Activated CD4-positive, CD25-positive, alpha-beta regulatory T cell treated with anti-CD3 and anti-CD28 coated beads, Interleukin-2, amount 50 U/mL, for 24 hours (primary cell): ENCODE results near the gene CRTAC1.
A peak's percentile ranks its signal among the peaks of the same experiment; 100 is the strongest.

Experiments used
- ATAC-seq, 2 donors: fragments of 150-1000 bp; cut with Tn5 transposase; one replicate each; pipeline ENCODE4 v1.10.0; 2021; ENCODE audit warnings: mild to moderate bottlenecking in 1 of 2, moderate library complexity in 1 of 2

Gene CRTAC1

GRCh38 chr10:97895084-97895483 is 135.3 kb downstream of the CRTAC1 start:
- no peak for ATAC-seq

GRCh38 chr10:97894092-97894491 is 136.3 kb downstream of the CRTAC1 start:
- ATAC-seq, result no peak

GRCh38 chr10:97892939-97893338 is 137.5 kb downstream of the CRTAC1 start:
- ATAC-seq, result no peak

- no peak for ATAC-seq
Observed at GRCh38 chr10:97892506-97892905, 137.9 kb downstream of the CRTAC1 start.

- ATAC-seq, result no peak
Observed at GRCh38 chr10:97891497-97892167, 138.8 kb downstream of the CRTAC1 start.

- ATAC-seq, result no peak
Observed at GRCh38 chr10:97889461-97890265, 140.8 kb downstream of the CRTAC1 start.

- no peak for ATAC-seq
Observed at GRCh38 chr10:97888641-97889262, 141.7 kb downstream of the CRTAC1 start.

GRCh38 chr10:97888134-97888533 is 142.3 kb downstream of the CRTAC1 start:
- ATAC-seq, result no peak

- no peak for ATAC-seq
Observed at GRCh38 chr10:97887399-97887798, 143.0 kb downstream of the CRTAC1 start.

- ATAC-seq, result no peak
Observed at GRCh38 chr10:97886286-97886685, 144.1 kb downstream of the CRTAC1 start.

GRCh38 chr10:97883092-97883485 is 147.3 kb downstream of the CRTAC1 start:
- no peak for ATAC-seq

GRCh38 chr10:97882142-97883091 is 148.0 kb downstream of the CRTAC1 start:
- peak; percentile 21 to 64 for ATAC-seq

- ATAC-seq, result no peak
Observed at GRCh38 chr10:97880109-97880508, 150.3 kb downstream of the CRTAC1 start.

GRCh38 chr10:97879241-97879640 is 151.2 kb downstream of the CRTAC1 start:
- ATAC-seq, result no peak

GRCh38 chr10:97876402-97876801 is 154.0 kb downstream of the CRTAC1 start:
- ATAC-seq, result no peak

- ATAC-seq, result no peak
Observed at GRCh38 chr10:97875391-97875790, 155.0 kb downstream of the CRTAC1 start.

- ATAC-seq, result no peak
Observed at GRCh38 chr10:97874332-97874731, 156.1 kb downstream of the CRTAC1 start.

- ATAC-seq, result no peak
Observed at GRCh38 chr10:97873569-97873968, 156.9 kb downstream of the CRTAC1 start.

- no peak for ATAC-seq
Observed at GRCh38 chr10:97870990-97871389, 159.4 kb downstream of the CRTAC1 start.

GRCh38 chr10:97869091-97870042 is 161.1 kb downstream of the CRTAC1 start:
- peak; percentile 96 to 99 for ATAC-seq

- ATAC-seq, result no peak
Observed at GRCh38 chr10:97868134-97868685, 162.2 kb downstream of the CRTAC1 start.
